ENCODE results near the gene VEZT. TPM values are rescaled to one million over a fixed set of nuclear protein-coding genes. Genes with fewer than 3 reads are reported as not detected.

Gene VEZT
- total and polyA plus RNA-seq, 9 of the 15 experiments (the other 6 are each of a cell fraction or from before 2014, with no cell fraction given): 16.1 to 61.5 (median 32.6) TPM

DNA sequence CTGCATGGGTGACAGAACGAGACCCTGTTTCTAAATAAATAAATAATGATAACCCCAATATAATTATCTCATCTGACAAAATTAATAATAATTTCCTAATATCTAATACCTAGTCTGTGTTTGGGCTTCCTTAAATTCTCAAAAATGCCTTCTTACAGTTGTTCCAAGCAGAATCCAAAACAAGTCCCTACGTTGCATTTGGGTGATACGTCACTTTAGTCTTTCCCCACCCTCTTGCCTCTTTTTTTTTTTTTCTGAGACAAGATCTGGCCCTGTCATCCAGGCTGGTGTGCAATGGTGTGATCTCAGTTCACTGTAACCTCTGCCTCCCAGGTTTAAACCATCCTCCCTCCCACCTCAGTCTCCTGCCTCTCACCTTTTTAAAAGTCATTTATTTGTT lies 26.7 kb downstream of the VEZT start (continued):
- TF ChIP-seq, protein P1, sequence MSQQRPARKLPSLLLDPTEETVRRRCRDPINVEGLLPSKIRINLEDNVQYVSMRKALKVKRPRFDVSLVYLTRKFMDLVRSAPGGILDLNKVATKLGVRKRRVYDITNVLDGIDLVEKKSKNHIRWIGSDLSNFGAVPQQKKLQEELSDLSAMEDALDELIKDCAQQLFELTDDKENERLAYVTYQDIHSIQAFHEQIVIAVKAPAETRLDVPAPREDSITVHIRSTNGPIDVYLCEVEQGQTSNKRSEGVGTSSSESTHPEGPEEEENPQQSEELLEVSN (IDR thresholded peaks at IDR 0.05; ENCODE audit: borderline replicate concordance in 1 of 2, extremely low read depth in 1 of 2, insufficient read depth in 1 of 2, insufficient read length in 1 of 2, low read depth in 1 of 2, low read length in 1 of 2, poor library complexity in 1 of 2, severe bottlenecking in 1 of 2): no peak
- TF ChIP-seq, protein P2, sequence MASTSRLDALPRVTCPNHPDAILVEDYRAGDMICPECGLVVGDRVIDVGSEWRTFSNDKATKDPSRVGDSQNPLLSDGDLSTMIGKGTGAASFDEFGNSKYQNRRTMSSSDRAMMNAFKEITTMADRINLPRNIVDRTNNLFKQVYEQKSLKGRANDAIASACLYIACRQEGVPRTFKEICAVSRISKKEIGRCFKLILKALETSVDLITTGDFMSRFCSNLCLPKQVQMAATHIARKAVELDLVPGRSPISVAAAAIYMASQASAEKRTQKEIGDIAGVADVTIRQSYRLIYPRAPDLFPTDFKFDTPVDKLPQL (IDR thresholded peaks at IDR 0.05; ENCODE audit: extremely low read depth, insufficient read length): no peak
- TF ChIP-seq ZBED1 (IDR thresholded peaks at IDR 0.05): no peak
- TF ChIP-seq, protein P3, sequence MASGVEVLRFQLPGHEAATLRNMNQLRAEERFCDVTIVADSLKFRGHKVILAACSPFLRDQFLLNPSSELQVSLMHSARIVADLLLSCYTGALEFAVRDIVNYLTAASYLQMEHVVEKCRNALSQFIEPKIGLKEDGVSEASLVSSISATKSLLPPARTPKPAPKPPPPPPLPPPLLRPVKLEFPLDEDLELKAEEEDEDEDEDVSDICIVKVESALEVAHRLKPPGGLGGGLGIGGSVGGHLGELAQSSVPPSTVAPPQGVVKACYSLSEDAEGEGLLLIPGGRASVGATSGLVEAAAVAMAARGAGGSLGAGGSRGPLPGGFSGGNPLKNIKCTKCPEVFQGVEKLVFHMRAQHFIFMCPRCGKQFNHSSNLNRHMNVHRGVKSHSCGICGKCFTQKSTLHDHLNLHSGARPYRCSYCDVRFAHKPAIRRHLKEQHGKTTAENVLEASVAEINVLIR (CRISPR knock-in tag; IDR thresholded peaks at IDR 0.05): no peak
- TF ChIP-seq, protein P4, sequence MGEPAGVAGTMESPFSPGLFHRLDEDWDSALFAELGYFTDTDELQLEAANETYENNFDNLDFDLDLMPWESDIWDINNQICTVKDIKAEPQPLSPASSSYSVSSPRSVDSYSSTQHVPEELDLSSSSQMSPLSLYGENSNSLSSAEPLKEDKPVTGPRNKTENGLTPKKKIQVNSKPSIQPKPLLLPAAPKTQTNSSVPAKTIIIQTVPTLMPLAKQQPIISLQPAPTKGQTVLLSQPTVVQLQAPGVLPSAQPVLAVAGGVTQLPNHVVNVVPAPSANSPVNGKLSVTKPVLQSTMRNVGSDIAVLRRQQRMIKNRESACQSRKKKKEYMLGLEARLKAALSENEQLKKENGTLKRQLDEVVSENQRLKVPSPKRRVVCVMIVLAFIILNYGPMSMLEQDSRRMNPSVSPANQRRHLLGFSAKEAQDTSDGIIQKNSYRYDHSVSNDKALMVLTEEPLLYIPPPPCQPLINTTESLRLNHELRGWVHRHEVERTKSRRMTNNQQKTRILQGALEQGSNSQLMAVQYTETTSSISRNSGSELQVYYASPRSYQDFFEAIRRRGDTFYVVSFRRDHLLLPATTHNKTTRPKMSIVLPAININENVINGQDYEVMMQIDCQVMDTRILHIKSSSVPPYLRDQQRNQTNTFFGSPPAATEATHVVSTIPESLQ (CRISPR knock-in tag; IDR thresholded peaks at IDR 0.05): no peak
- no peak for TF ChIP-seq CBFA2T2 (conservative IDR thresholded peaks at IDR 0.05)
- TF ChIP-seq, protein P5, sequence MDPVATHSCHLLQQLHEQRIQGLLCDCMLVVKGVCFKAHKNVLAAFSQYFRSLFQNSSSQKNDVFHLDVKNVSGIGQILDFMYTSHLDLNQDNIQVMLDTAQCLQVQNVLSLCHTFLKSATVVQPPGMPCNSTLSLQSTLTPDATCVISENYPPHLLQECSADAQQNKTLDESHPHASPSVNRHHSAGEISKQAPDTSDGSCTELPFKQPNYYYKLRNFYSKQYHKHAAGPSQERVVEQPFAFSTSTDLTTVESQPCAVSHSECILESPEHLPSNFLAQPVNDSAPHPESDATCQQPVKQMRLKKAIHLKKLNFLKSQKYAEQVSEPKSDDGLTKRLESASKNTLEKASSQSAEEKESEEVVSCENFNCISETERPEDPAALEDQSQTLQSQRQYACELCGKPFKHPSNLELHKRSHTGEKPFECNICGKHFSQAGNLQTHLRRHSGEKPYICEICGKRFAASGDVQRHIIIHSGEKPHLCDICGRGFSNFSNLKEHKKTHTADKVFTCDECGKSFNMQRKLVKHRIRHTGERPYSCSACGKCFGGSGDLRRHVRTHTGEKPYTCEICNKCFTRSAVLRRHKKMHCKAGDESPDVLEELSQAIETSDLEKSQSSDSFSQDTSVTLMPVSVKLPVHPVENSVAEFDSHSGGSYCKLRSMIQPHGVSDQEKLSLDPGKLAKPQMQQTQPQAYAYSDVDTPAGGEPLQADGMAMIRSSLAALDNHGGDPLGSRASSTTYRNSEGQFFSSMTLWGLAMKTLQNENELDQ (CRISPR knock-in tag; IDR thresholded peaks at IDR 0.05; ENCODE audit: borderline replicate concordance): no peak
- TF ChIP-seq ZNF695 (CRISPR knock-in tag; IDR thresholded peaks at IDR 0.05): no peak
- TF ChIP-seq RHOXF2B (CRISPR knock-in tag; conservative IDR thresholded peaks at IDR 0.05): no peak
- TF ChIP-seq NFE2L1 (tag; IDR thresholded peaks at IDR 0.05; ENCODE audit: borderline replicate concordance, low read depth): no peak
- no peak for TF ChIP-seq ZNF224 (CRISPR knock-in tag; IDR thresholded peaks at IDR 0.05)
- no peak for TF ChIP-seq JUN (IDR thresholded peaks at IDR 0.05; ENCODE audit: borderline replicate concordance, low read depth, low read length)
- no peak for TF ChIP-seq JUN (CRISPR knock-in tag; IDR thresholded peaks at IDR 0.05; ENCODE audit: borderline replicate concordance)
- TF ChIP-seq ATF7 (IDR thresholded peaks at IDR 0.05): peak; percentile 44; the same call in 1 of the 2 replicates
- TF ChIP-seq TAL1 (IDR thresholded peaks at IDR 0.05): no peak
- no peak for TF ChIP-seq CBX5 (IDR thresholded peaks at IDR 0.05; ENCODE audit: borderline replicate concordance, low read depth)
- no peak for TF ChIP-seq TCFL5 (CRISPR knock-in tag; conservative IDR thresholded peaks at IDR 0.05)
- no peak for TF ChIP-seq FUS (optimal IDR thresholded peaks at IDR 0.05; ENCODE audit: low read depth, low read length)
- no peak for TF ChIP-seq GATAD2A (IDR thresholded peaks at IDR 0.05)
- 0 out of 2 replicates have a peak, but pooled peaks have one; percentile 37 for TF ChIP-seq SMARCE1 (IDR thresholded peaks at IDR 0.05)
- TF ChIP-seq, protein P6, sequence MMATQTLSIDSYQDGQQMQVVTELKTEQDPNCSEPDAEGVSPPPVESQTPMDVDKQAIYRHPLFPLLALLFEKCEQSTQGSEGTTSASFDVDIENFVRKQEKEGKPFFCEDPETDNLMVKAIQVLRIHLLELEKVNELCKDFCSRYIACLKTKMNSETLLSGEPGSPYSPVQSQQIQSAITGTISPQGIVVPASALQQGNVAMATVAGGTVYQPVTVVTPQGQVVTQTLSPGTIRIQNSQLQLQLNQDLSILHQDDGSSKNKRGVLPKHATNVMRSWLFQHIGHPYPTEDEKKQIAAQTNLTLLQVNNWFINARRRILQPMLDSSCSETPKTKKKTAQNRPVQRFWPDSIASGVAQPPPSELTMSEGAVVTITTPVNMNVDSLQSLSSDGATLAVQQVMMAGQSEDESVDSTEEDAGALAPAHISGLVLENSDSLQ (IDR thresholded peaks at IDR 0.05): peak; percentile 59
- TF ChIP-seq CC2D1A (IDR thresholded peaks at IDR 0.05): no peak
- no peak for TF ChIP-seq TRIM28 (IDR thresholded peaks at IDR 0.05)

Measured in K562 (cell line).